K562 (cell line): ENCODE results near the gene CEP20. TPM values are rescaled to one million over a fixed set of nuclear protein-coding genes. Genes with fewer than 3 reads are reported as not detected.
A peak's percentile ranks its signal among the peaks of the same experiment; 100 is the strongest.

Experiments used
- ATAC-seq: fragments of 200-7000 bp; cut with Tn5 transposase; 3 replicates; pipeline ENCODE4 v1.9.1; 2020; ENCODE audit warnings: moderate library complexity
- BruUV-seq: library from RNA; stranded (reverse); fragments of 400-500 nt; replicated peaks from 2 replicates; lab custom pipeline; 2021; lab: Mats Ljungman, UMichigan
- CTCF ChIA-PET: fragments of 300-600 bp; formaldehyde crosslinking; extraction: SDS; loops from one replicate; lab custom pipeline; 2021; ENCODE audit warnings: low intra/inter-chr PET ratio; lab: Yijun Ruan, JAX
- POLR2A ChIA-PET: fragments of 300-600, 350-650 bp; sonication (Branson Sonifier 250); formaldehyde crosslinking; extraction: SDS; loops from one replicate; lab custom pipeline; 2021; ENCODE audit warnings: antibody characterized with exemption, inconsistent platforms; lab: Yijun Ruan, JAX
- DNase-seq, 4 experiments: peaks; one replicate each; pipeline versions ENCODE4 v3.0.0 to v3.0.0-alpha.2; 2011 to 2018; ENCODE audit warnings: low spot score in 3 of 4, mixed read lengths in 3 of 4; ENCODE audit errors: extremely low read depth in 1 of 4
- FAIRE-seq: peaks from 2 replicates; lab custom pipeline; 2011; peaks lifted over from hg19 to GRCh38; lab: Jason Lieb, UNC
- H2AFZ ChIP-seq: 2 replicates; pipeline ENCODE4 v1.6.0; 2011; ENCODE audit warnings: low read depth, low read length, control low read depth, inconsistent platforms
- H3K27ac ChIP-seq: fragments of 200-600 bp; 3 replicates; pipeline ENCODE4 v1.8.0; 2011; ENCODE audit warnings: low read depth, mild to moderate bottlenecking, control low read depth, inconsistent platforms, low read length, moderate library complexity, mixed read lengths; ENCODE audit errors: extremely low read depth
- H3K27me3 ChIP-seq, 2 experiments: fragments of 300-600 bp in 1 of 2; 2 replicates in 1 of 2; 3 replicates in 1 of 2; pipeline versions ENCODE4 v1.6.0 to v1.8.0; 2011; ENCODE audit warnings: inconsistent platforms in 2 of 2, low read length in 2 of 2, mild to moderate bottlenecking in 1 of 2, mixed read lengths in 1 of 2, moderate library complexity in 1 of 2; ENCODE audit not compliant: control insufficient read depth in 2 of 2, insufficient read depth in 2 of 2
- H3K36me3 ChIP-seq: fragments of 300-600 bp; 3 replicates; pipeline ENCODE4 v1.8.0; 2011; ENCODE audit warnings: mild to moderate bottlenecking, low read length, inconsistent platforms; ENCODE audit not compliant: control insufficient read depth, insufficient read depth
- H3K4me1 ChIP-seq, 2 experiments: fragments of 200-600 bp in 1 of 2; replicated peaks in 1 of 2; 2 replicates in 1 of 2; 3 replicates in 1 of 2; pipeline versions ENCODE4 v1.5.1 to v1.8.0; 2011; ENCODE audit warnings: inconsistent platforms in 2 of 2, low read length in 2 of 2, mild to moderate bottlenecking in 1 of 2, mixed read lengths in 1 of 2, moderate library complexity in 1 of 2; ENCODE audit not compliant: control insufficient read depth in 2 of 2, insufficient read depth in 2 of 2
- H3K4me2 ChIP-seq: 2 replicates; pipeline ENCODE4 v1.6.1; 2011; ENCODE audit warnings: low read length, control low read depth, inconsistent platforms, mixed read lengths; ENCODE audit not compliant: insufficient read depth
- H3K4me3 ChIP-seq: fragments of 200-600 bp; sonication (generic), shearing (Covaris generic); 2 replicates; pipeline ENCODE4 v1.5.1; 2016; ENCODE audit warnings: control low read depth, inconsistent platforms
- H3K79me2 ChIP-seq: fragments of 200-600 bp; 3 replicates; pipeline ENCODE4 v1.8.0; 2011; ENCODE audit warnings: low read length, inconsistent platforms; ENCODE audit not compliant: control insufficient read depth, insufficient read depth
- H3K9ac ChIP-seq, 2 experiments: 2 replicates each; pipeline versions ENCODE4 v1.6.0 to v1.6.1; 2011; ENCODE audit warnings: low read depth in 2 of 2, low read length in 2 of 2, control low read depth in 1 of 2, inconsistent platforms in 1 of 2, mild to moderate bottlenecking in 1 of 2, mixed read lengths in 1 of 2; ENCODE audit not compliant: insufficient read depth in 1 of 2
- H3K9me1 ChIP-seq: one replicate; pipeline ENCODE4 v1.6.0; 2011; ENCODE audit warnings: inconsistent platforms, mild to moderate bottlenecking, low read length, moderate library complexity; ENCODE audit not compliant: control insufficient read depth, insufficient read depth
- H3K9me3 ChIP-seq: replicated peaks from 2 replicates; pipeline ENCODE4 v1.5.1; 2011; ENCODE audit warnings: low read depth, low read length, inconsistent platforms; ENCODE audit not compliant: control insufficient read depth, insufficient read depth
- H4K20me1 ChIP-seq: replicated peaks from 2 replicates; pipeline ENCODE4 v1.6.1; 2011; ENCODE audit warnings: low read length, inconsistent platforms, mixed read lengths; ENCODE audit not compliant: control insufficient read depth, insufficient read depth
- CEBPB ChIP-seq: fragments of 450-650 bp; IDR thresholded peaks from 2 replicates; pipeline ENCODE4 v1.6.1; 2016; ENCODE audit warnings: missing genetic modification characterization, missing compliant biosample characterization
- CEBPG ChIP-seq, 3 experiments: fragments of 200-800 bp in 1 of 3; sonication (Bioruptor generic) in 1 of 3; sonication (generic) in 1 of 3; formaldehyde crosslinking in 1 of 3; IDR thresholded peaks in 2 of 3; conservative IDR thresholded peaks in 1 of 3; 2 replicates each; pipeline versions ENCODE4 v1.6.1 to v1.8.0; 2016 to 2022; ENCODE audit warnings: missing compliant biosample characterization in 2 of 3, missing genetic modification characterization in 2 of 3, mild to moderate bottlenecking in 1 of 3, missing genetic modification reagents in 1 of 3
- RBFOX2 ChIP-seq: fragments of 200-400 bp; formaldehyde crosslinking; IDR thresholded peaks from 2 replicates; pipeline ENCODE4 v1.6.1; 2017; ENCODE audit warnings: low read depth, mild to moderate bottlenecking, low read length, moderate library complexity
- WGBS: fragments of 100-300 bp; shearing (Covaris generic); methylation state at CpG from one replicate; pipeline ENCODE4 v1.1.6; 2016; ENCODE audit warnings: low coverage, mixed read lengths; ENCODE audit not compliant: insufficient coverage; ENCODE audit errors: missing lambda C conversion rate; 5-methylcytosine and 5-hydroxymethylcytosine counted together
- in situ Hi-C: fragments of 300-500 bp; cut with MboI; formaldehyde crosslinking; loops from 4 replicates; pipeline ENCODE4 v1.15.0; 2018; ENCODE audit warnings: inconsistent platforms, mixed read lengths
- intact Hi-C: fragments of 100-400 bp; cut with micrococcal nuclease; formaldehyde crosslinking; loops from 2 replicates; pipeline ENCODE4 v1.14.2; 2022
- polyA plus RNA-seq, 8 experiments: library from polyadenylated mRNA; depleted of rRNA in 4 of 8; stranded (reverse) in 5 of 8; unstranded in 3 of 8; fragments of >200 nt; fragmentation: Nextera tagmentation in 2 of 8; fragmentation: Illumina TruSeq in 1 of 8; extraction: Ambion mirVana in 2 of 8; extraction: Trizol in 1 of 8; gene quantifications; 2 replicates each; pipeline versions ENCODE4 v1.2.1 to v1.2.3, GENCODE V29; 2011 to 2014; ENCODE audit warnings: inconsistent platforms in 1 of 8, missing spikeins in 1 of 8
- total RNA-seq, 7 experiments: library from RNA; depleted of rRNA in 6 of 7; stranded (reverse); fragments of >200 nt in 6 of 7; fragmentation: Illumina TruSeq in 2 of 7; extraction: Trizol in 2 of 7; gene quantifications; 2 replicates each; pipeline versions ENCODE4 v1.2.1 to v1.2.3, GENCODE V29; 2011 to 2021; ENCODE audit warnings: low replicate concordance in 1 of 7
- TF ChIP-seq, protein P1 (sequence below), 2 experiments: IDR thresholded peaks; 2 replicates each; pipeline ENCODE4 v1.6.1; 2012; ENCODE audit warnings: improper control_type of control experiment in 2 of 2, low read depth in 2 of 2, low read length in 2 of 2, borderline replicate concordance in 1 of 2

The CEP20 gene
- total and polyA plus RNA-seq, 9 of the 15 experiments (the other 6 are each of a cell fraction or from before 2014, with no cell fraction given): 41.3 to 150 (median 104) TPM

- FAIRE-seq (no peak), ATAC-seq (no peak), DNase-seq (no peak)
- Histone ChIP-seq H3K9me1 (no peaks in the 10 kb centered on the region), H3K79me2 (no peaks in the 10 kb centered on the region), H3K4me1 (no peaks in the 10 kb centered on the region), H3K4me2 (no peak overlapping the region), H3K36me3 (peaks cover 56% of the 10 kb centered on the region; the same call in 2 of the 3 replicates), H2AFZ (no peak overlapping the region), H4K20me1 (no peaks in the 10 kb centered on the region), H3K4me3 (no peak overlapping the region), H3K9me3 (no peaks in the 10 kb centered on the region), H3K27me3 (no peaks in the 10 kb centered on the region), H3K9ac (no peak overlapping the region), H3K27ac (no peak overlapping the region)
- TSS peak; percentile 46 for BruUV-seq
- in situ Hi-C loops: no loop called here
- POLR2A ChIA-PET: interaction anchor here (1.0 kb wide), 1 partner anchor 13 kb away, joined by 3 read pairs; no protein-coding TSS in a partner anchor
- intact Hi-C loops: no loop called here
- 86% methylated on average over 5 of the region's 5 CpGs for WGBS
- CTCF ChIA-PET: no interaction called here
- TF ChIP-seq CEBPB (tag) (peak; percentile 59), RBFOX2 (no peak), CEBPG (CRISPR knock-in tag; IDR thresholded peaks at IDR 0.05) (no peak), CEBPG (tag; conservative IDR thresholded peaks at IDR 0.05 in 1 of 2, IDR thresholded peaks at IDR 0.05 in 1 of 2) (0 out of 4 replicates have a peak, but pooled peaks have one; percentile 22 to 42)
- TF ChIP-seq, protein P1, sequence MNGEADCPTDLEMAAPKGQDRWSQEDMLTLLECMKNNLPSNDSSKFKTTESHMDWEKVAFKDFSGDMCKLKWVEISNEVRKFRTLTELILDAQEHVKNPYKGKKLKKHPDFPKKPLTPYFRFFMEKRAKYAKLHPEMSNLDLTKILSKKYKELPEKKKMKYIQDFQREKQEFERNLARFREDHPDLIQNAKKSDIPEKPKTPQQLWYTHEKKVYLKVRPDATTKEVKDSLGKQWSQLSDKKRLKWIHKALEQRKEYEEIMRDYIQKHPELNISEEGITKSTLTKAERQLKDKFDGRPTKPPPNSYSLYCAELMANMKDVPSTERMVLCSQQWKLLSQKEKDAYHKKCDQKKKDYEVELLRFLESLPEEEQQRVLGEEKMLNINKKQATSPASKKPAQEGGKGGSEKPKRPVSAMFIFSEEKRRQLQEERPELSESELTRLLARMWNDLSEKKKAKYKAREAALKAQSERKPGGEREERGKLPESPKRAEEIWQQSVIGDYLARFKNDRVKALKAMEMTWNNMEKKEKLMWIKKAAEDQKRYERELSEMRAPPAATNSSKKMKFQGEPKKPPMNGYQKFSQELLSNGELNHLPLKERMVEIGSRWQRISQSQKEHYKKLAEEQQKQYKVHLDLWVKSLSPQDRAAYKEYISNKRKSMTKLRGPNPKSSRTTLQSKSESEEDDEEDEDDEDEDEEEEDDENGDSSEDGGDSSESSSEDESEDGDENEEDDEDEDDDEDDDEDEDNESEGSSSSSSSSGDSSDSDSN (IDR thresholded peaks at IDR 0.05; ENCODE audit: borderline replicate concordance in 1 of 2, low read depth in 2 of 2, low read length in 2 of 2): no peak
Observed at GRCh38 chr16:15866451-15866850, 22.0 kb downstream of the CEP20 start.
